ENCODE data around the gene KLRG1. TPM values are rescaled to one million over a fixed set of nuclear protein-coding genes. Genes with fewer than 3 reads are reported as not detected.

The KLRG1 gene
- total and polyA plus RNA-seq, 9 of the 15 experiments (the other 6 are each of a cell fraction or from before 2014, with no cell fraction given): 1.4 to 7.2 (median 2.1) TPM

- H3K27ac ChIP-seq (ENCODE audit: extremely low read depth, low read depth, low read length): no peak overlapping the region
- no peak for TF ChIP-seq ILK (tag; IDR thresholded peaks at IDR 0.05; ENCODE audit: borderline replicate concordance, low read depth)
- TF ChIP-seq, protein P1, sequence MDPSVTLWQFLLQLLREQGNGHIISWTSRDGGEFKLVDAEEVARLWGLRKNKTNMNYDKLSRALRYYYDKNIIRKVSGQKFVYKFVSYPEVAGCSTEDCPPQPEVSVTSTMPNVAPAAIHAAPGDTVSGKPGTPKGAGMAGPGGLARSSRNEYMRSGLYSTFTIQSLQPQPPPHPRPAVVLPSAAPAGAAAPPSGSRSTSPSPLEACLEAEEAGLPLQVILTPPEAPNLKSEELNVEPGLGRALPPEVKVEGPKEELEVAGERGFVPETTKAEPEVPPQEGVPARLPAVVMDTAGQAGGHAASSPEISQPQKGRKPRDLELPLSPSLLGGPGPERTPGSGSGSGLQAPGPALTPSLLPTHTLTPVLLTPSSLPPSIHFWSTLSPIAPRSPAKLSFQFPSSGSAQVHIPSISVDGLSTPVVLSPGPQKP (CRISPR knock-in tag; IDR thresholded peaks at IDR 0.05): no peak
- TF ChIP-seq ARHGAP35 (IDR thresholded peaks at IDR 0.05; ENCODE audit: partially characterized antibody): no peak
- ChIA-PET POLR2A (no interaction called here), CTCF (ENCODE audit: low intra/inter-chr PET ratio) (no interaction called here)
- no peak overlapping the region for H3K9ac ChIP-seq (ENCODE audit: insufficient read depth in 1 of 2, low read depth in 2 of 2, low read length in 2 of 2)
- BruUV-seq (replicated peaks): no TSS peak
- FAIRE-seq (no peak), DNase-seq (ENCODE audit: extremely low read depth in 1 of 4, low spot score in 3 of 4) (no peak), ATAC-seq (no peak)
- no peak overlapping the region for H3K4me2 ChIP-seq (ENCODE audit: insufficient read depth, low read length)
- no peaks in the 10 kb centered on the region; a peak in 1 of 5 replicates for H3K27me3 ChIP-seq (ENCODE audit: control insufficient read depth in 2 of 2, insufficient read depth in 2 of 2, low read length in 2 of 2)
- in situ Hi-C loops (cut with MboI): no loop called here
- intact Hi-C loops (cut with micrococcal nuclease): no loop called here
- no peaks in the 10 kb centered on the region; a peak in 1 of 5 replicates for H3K4me1 ChIP-seq (replicated peaks in 1 of 2; ENCODE audit: control insufficient read depth in 2 of 2, insufficient read depth in 2 of 2, low read length in 2 of 2)
- H3K4me3 ChIP-seq: no peak overlapping the region
- no peaks in the 10 kb centered on the region for H3K36me3 ChIP-seq (ENCODE audit: control insufficient read depth, insufficient read depth, low read length)
- no peaks in the 10 kb centered on the region for H3K9me3 ChIP-seq (replicated peaks; ENCODE audit: control insufficient read depth, insufficient read depth, low read depth, low read length)
- whole genome bisulfite sequencing (ENCODE audit: insufficient coverage, low coverage, missing lambda C conversion rate): 39% methylated on average over 6 of the region's 6 CpGs
- no peak overlapping the region for H2AFZ ChIP-seq (ENCODE audit: low read depth, low read length)
- no peaks in the 10 kb centered on the region for H3K79me2 ChIP-seq (ENCODE audit: control insufficient read depth, insufficient read depth, low read length)
- H3K9me1 ChIP-seq (ENCODE audit: control insufficient read depth, insufficient read depth, low read length): no peaks in the 10 kb centered on the region
- H4K20me1 ChIP-seq (replicated peaks; ENCODE audit: control insufficient read depth, insufficient read depth, low read length): no peaks in the 10 kb centered on the region
These were observed 2.3 kb downstream of the KLRG1 start for GRCh38 chr12:8991371-8992345.

Measured in K562 (cell line).